Effector CD4-positive, alpha-beta T cell (primary cell): Measurements from ENCODE around the gene DSP. TPM values are rescaled to one million over a fixed set of nuclear protein-coding genes. Genes with fewer than 3 reads are reported as not detected.

Experiments used
- DNase-seq: peaks from one replicate; pipeline ENCODE4 v3.0.0-alpha.2; 2020
- total RNA-seq: gene quantifications from one replicate; lab custom pipeline; 2026; lab: John Stamatoyannopoulos, UW

Gene DSP, protein sequence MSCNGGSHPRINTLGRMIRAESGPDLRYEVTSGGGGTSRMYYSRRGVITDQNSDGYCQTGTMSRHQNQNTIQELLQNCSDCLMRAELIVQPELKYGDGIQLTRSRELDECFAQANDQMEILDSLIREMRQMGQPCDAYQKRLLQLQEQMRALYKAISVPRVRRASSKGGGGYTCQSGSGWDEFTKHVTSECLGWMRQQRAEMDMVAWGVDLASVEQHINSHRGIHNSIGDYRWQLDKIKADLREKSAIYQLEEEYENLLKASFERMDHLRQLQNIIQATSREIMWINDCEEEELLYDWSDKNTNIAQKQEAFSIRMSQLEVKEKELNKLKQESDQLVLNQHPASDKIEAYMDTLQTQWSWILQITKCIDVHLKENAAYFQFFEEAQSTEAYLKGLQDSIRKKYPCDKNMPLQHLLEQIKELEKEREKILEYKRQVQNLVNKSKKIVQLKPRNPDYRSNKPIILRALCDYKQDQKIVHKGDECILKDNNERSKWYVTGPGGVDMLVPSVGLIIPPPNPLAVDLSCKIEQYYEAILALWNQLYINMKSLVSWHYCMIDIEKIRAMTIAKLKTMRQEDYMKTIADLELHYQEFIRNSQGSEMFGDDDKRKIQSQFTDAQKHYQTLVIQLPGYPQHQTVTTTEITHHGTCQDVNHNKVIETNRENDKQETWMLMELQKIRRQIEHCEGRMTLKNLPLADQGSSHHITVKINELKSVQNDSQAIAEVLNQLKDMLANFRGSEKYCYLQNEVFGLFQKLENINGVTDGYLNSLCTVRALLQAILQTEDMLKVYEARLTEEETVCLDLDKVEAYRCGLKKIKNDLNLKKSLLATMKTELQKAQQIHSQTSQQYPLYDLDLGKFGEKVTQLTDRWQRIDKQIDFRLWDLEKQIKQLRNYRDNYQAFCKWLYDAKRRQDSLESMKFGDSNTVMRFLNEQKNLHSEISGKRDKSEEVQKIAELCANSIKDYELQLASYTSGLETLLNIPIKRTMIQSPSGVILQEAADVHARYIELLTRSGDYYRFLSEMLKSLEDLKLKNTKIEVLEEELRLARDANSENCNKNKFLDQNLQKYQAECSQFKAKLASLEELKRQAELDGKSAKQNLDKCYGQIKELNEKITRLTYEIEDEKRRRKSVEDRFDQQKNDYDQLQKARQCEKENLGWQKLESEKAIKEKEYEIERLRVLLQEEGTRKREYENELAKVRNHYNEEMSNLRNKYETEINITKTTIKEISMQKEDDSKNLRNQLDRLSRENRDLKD (N-terminal part only)
- not detected for total RNA-seq

DNA sequence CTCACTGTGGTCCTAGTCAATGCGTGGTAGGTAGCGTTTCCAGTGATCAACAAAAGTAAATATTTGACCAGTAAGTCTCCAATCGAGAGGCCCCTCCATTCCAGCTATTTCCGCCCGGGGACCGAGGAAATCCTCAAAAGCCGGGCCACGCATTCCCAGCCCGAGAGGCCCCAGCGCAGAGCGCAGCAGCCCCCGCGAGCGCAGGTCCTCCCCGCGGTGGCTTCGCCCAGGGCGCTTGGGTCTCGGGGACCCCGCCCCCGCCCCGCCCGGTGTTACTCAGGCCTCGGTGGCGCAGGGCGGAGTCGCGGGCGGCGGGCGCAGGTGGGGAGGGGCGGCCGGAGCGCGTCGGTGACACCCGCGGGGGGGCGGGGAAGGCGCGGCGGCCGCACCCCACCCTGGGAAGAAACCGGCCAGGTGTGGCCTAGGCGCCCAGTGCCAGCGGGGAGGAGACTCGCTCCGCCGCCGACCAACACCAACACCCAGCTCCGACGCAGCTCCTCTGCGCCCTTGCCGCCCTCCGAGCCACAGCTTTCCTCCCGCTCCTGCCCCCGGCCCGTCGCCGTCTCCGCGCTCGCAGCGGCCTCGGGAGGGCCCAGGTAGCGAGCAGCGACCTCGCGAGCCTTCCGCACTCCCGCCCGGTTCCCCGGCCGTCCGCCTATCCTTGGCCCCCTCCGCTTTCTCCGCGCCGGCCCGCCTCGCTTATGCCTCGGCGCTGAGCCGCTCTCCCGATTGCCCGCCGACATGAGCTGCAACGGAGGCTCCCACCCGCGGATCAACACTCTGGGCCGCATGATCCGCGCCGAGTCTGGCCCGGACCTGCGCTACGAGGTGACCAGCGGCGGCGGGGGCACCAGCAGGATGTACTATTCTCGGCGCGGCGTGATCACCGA, at the start of gene DSP:
DSP (plus strand) TSS at position 497 of the 890 bp plus-strand sequence; CDS start at position 742, 245 bp downstream.
- DNase-seq = no peak

DNA sequence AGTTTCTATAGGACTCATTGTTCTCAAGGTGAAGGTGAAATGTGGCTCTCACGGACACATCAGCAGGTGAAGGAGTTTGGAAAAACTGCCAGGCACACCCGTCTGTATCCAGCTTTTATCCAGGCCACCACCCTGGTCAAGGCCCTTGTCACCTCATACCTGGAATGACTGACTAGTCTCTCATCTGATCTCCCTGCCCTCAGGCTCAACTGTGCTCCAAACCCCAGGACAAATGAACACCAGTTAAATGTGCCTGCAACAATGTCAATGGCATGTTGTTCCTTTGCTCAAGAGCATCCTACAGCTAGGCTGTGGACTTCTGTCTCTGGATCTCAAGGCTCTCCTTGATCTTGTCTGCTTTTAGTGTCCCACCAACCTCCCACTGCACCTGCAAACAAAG, 47.6 kb upstream of the DSP start:
- no peak for DNase-seq

DNA sequence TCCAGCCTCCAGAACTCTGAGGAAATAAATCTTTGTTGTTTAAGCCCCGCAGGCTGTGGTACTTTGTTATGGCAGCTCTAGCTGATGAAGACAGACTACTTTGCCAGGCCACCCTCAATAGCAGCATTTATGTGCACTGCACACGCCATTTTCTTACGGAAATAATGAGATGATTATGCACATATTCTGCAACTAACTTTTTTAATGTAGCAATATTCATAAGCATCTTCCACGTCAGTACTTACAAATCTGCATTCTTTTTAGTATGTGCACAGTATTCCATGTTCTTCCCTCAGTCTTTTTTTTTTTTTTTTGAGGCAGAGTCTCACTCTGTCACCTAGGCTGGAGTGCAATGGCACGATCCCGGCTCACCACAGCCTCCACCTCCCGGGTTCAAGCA, 46.8 kb upstream of the DSP start:
- DNase-seq = no peak

- no peak for DNase-seq
Observed at GRCh38 chr6:7496266-7496875, 45.1 kb upstream of the DSP start.

DNA sequence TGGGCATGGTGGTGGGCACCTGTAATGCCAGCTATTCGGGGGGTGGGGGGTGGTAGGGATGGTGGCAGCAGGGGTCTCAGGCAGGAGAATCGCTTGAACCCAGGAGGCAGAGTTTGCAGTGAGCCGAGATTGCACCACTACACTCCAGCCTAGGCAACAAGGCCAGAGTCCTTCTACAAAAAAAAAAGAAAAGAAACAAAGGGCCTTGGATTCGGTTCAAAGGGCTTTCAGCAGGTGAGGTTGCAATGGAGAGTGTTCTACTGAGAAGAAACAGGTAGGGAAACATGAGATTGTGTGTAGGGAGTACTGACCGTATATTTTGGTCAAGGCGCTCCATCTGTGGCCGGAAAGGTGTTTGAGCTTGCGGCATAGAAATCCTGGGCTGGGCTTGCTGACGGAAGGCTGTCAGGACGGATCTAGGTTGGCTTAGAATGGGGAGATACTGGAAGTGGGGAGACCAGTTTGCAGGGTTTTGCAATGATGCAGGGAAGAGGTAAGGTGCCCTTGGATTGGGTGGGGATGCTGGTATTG, 40.7 kb upstream of the DSP start:
- no peak for DNase-seq

GRCh38 chr6:7502743-7503142, 38.7 kb upstream of the DSP start:
- DNase-seq = no peak

GRCh38 chr6:7504041-7504440, 37.4 kb upstream of the DSP start:
- no peak for DNase-seq

GRCh38 chr6:7505189-7505699, 36.2 kb upstream of the DSP start:
- DNase-seq = no peak

GRCh38 chr6:7507600-7507999, 33.9 kb upstream of the DSP start:
- no peak for DNase-seq

DNA sequence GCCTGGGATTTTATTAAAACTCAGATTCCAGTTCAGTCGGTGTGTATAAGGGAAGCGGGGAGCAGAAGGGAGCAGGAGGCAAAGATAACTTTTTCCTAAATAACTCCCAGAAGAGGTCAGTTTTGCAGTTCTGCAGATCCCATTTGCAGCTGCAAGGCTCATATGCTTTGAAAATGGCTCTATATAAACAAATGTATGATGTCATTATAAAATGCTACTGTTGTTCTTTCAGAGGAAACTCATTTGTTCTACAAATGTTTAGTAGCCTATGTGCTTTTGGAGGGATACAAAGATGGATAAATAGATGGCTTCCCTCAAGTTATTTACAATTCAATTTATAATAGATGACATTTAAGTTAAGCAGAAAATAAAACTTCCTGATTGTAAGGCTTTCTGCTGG, 29.2 kb upstream of the DSP start:
- no peak for DNase-seq

DNA sequence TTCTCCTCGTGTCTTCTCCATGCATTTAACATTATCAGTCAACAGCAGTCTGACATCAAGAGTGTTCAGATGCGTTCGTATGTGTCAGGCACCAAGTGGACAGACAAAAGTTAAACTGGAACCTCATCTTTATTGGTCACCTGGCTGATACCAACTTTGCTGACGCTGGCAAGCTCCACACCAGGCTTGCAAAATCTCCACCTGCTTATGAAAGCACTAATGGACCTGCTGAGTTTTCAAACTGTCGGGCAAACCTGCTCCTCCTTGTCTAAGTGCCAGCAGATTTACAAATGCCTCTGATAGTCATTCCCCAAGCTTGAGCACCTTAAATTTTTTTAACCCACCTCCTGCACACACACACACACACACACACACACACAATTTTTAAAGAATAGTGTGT, 27.9 kb upstream of the DSP start:
- no peak for DNase-seq

GRCh38 chr6:7515363-7515762, 26.1 kb upstream of the DSP start:
- DNase-seq = no peak

GRCh38 chr6:7518877-7519276, 22.6 kb upstream of the DSP start:
- DNase-seq = no peak

DNA sequence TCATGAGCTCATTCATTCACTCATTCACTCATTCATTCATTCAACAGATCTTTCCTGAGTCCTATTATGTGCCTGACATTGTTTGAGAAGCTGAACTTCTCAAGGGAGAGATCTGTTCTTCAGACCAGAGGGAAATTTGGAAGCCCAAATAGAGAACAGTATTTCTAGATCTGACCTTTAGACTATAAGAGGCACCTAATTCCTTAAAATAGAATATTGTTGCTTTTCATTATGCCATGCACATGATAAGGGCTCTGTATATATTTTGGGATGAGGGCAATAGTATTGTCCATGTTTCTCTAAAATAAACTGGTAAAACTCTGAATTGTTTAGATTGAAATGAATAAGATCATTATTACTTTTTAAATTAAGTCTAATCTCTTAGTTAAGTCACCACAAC, 18.6 kb upstream of the DSP start:
- no peak for DNase-seq

GRCh38 chr6:7523922-7524321, 17.5 kb upstream of the DSP start:
- DNase-seq = no peak

DNA sequence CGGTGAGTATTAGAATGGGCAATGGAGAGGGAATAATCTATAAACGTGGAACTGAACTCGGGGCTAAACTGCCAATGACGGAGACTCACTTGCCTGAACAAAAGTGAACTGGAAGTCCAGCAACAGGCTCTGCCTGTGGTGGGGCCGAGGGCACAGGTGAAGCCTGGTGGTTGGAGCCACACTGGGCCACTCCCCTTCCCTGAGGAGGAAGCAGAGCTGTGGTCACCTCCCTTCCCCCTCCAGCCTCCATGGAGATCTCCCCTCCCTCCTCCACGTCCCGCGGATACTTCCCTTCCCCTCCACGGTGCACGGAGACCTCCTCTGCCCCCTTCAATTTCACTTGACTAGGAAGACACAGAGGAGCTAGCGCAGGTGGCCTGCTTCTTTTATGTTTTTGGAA, 14.7 kb upstream of the DSP start:
- DNase-seq = no peak

DNA sequence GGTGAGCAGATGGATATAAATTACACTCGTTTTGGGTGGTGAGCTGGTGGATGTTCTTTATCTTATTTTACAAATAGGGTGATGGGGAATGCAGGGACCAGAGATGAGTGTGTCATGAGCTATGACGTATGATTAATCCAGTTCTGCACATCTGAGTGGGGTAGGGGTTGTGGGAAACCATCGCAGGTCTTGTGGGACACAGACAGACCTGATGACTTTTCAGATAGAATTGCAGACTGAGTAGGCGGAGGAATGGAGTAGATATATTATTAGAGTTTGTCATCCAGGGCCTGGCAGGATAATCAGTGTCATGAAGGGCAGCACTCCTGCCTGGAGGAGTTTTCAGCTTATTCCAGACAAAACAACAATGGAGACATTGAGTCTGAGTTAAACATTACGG, 12.9 kb upstream of the DSP start:
- no peak for DNase-seq

DNA sequence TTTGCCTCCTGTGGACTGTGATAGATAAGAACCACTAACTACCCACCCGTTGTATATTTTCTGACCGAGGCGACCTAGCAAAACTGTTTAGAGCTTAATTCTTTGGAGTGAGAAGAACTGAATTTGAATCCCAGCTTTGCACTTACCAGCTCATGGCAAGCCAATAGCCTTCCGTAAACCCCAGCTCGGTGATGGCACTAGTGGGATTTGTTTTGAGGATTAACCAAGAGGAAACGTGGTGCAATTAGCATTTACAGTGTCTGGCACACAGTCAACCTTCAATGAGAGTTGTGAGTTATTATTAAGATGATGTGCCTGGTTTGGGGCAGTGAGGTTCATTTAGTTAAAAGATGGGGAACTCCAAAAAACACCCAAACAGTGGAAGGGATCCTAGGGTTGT, 12.3 kb upstream of the DSP start:
- DNase-seq = no peak

GRCh38 chr6:7532232-7532631, 9.2 kb upstream of the DSP start:
- DNase-seq = no peak

- no peak for DNase-seq
Observed at GRCh38 chr6:7532821-7533220, 8.7 kb upstream of the DSP start.

GRCh38 chr6:7534192-7534591, 7.3 kb upstream of the DSP start:
- no peak for DNase-seq
